Peyer's patch (tissue), 4 donors: Measurements from ENCODE around the gene MKI67. TPM values are rescaled to one million over a fixed set of nuclear protein-coding genes. Genes with fewer than 3 reads are reported as not detected.

Experiments used
- DNase-seq, 3 donors: peaks; one replicate each; pipeline ENCODE4 v3.0.0-alpha.2; 2017 to 2019
- H3K27ac ChIP-seq, 4 donors: fragments of 200-600 bp; sonication (generic); one replicate each; pipeline ENCODE4 v1.5.1; 2016 to 2019
- H3K27me3 ChIP-seq, 2 donors: fragments of 200-600 bp; sonication (generic); one replicate each; pipeline ENCODE4 v1.5.1; 2019
- H3K36me3 ChIP-seq, 3 donors: fragments of 200-600 bp; sonication (generic); one replicate each; pipeline ENCODE4 v1.5.1; 2016 to 2019
- H3K4me1 ChIP-seq, 4 donors: fragments of 200-600 bp; sonication (generic); one replicate each; pipeline ENCODE4 v1.5.1; 2016 to 2019
- H3K4me3 ChIP-seq, 4 donors: fragments of 200-600 bp; sonication (generic); 1 replicate in 3 of 4; 2 replicates in 1 of 4; pipeline ENCODE4 v1.5.1; 2016 to 2019; ENCODE audit warnings: mild to moderate bottlenecking in 1 of 4
- H3K9me3 ChIP-seq, 4 donors: fragments of 200-600 bp; sonication (generic); one replicate each; pipeline ENCODE4 v1.5.1; 2016 to 2019; ENCODE audit warnings: mild to moderate bottlenecking in 1 of 4
- POLR2A ChIP-seq, 2 donors: fragments of 450-650 bp; IDR thresholded peaks; one replicate each; pipeline ENCODE4 v1.5.1; 2017; ENCODE audit warnings: antibody characterized with exemption in 2 of 2, mild to moderate bottlenecking in 2 of 2, moderate library complexity in 2 of 2
- total RNA-seq, 4 donors: library from RNA; depleted of rRNA; stranded (reverse); fragments of >200 nt; gene quantifications; one replicate each; pipeline ENCODE4 v1.1.0, GENCODE V29; 2016
- TF ChIP-seq, protein P1 (sequence below), 6 experiments: fragments of 450-650 bp in 4 of 6; fragments of 200-600 bp in 2 of 6; sonication (generic) in 1 of 6; IDR thresholded peaks; one replicate each; pipeline ENCODE4 v1.5.1; 2017 to 2019; ENCODE audit warnings: antibody characterized with exemption in 6 of 6, mild to moderate bottlenecking in 3 of 6, moderate library complexity in 1 of 6

The MKI67 gene
- total RNA-seq, 4 donors from 2014 or later: 11.9 to 74.3 (median 18.9) TPM

DNA sequence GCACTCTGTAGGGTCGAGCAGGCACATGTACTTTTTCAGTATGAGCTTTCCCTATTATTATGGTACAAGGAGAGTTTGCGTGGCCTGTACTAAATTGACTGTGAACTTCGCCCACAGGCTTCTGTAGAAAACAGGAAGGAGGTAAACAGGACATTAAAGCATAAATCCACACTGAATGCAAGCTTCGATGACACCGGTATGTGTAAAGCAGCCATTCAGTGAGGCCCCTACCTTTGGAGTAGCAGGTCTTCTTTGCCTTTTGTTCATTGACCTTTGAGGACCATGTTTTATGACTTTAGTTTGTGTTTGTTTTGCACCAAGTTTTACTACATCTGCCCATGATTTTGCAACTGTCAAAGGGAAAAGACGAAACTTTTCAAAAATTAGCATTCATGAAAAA, 14.5 kb downstream of the MKI67 start:
- Histone ChIP-seq H3K4me3 (no peak overlapping the region), H3K36me3 (no peaks in the 10 kb centered on the region), H3K4me1 (no peaks in the 10 kb centered on the region), H3K27me3 (no peaks in the 10 kb centered on the region), H3K9me3 (no peaks in the 10 kb centered on the region), H3K27ac (no peak overlapping the region)
- TF ChIP-seq, protein P1, sequence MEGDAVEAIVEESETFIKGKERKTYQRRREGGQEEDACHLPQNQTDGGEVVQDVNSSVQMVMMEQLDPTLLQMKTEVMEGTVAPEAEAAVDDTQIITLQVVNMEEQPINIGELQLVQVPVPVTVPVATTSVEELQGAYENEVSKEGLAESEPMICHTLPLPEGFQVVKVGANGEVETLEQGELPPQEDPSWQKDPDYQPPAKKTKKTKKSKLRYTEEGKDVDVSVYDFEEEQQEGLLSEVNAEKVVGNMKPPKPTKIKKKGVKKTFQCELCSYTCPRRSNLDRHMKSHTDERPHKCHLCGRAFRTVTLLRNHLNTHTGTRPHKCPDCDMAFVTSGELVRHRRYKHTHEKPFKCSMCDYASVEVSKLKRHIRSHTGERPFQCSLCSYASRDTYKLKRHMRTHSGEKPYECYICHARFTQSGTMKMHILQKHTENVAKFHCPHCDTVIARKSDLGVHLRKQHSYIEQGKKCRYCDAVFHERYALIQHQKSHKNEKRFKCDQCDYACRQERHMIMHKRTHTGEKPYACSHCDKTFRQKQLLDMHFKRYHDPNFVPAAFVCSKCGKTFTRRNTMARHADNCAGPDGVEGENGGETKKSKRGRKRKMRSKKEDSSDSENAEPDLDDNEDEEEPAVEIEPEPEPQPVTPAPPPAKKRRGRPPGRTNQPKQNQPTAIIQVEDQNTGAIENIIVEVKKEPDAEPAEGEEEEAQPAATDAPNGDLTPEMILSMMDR (IDR thresholded peaks at IDR 0.05): no peak
- no peak for TF ChIP-seq POLR2A (IDR thresholded peaks at IDR 0.05)
- DNase-seq: no peak

DNA sequence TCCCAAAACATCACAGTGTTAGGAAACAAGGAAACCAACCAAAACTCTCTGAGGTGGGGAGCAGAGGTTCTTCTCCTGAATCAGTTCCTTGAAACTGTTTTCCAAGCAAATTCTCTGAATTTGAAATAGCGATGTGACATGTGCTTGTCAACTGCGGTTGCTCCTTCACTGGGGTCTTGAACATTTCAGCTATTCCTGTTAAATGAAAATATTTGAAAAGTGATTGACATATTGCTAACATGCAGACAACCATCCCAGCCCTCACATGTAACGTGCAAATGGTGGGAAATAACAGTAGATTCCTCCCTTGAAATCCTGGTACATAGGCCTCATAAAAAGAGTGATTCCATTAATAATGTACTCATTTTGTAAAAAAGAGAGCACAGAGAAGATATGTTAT, 15.9 kb downstream of the MKI67 start:
- Histone ChIP-seq H3K36me3 (no peaks in the 10 kb centered on the region), H3K27me3 (no peaks in the 10 kb centered on the region), H3K4me1 (no peaks in the 10 kb centered on the region), H3K4me3 (no peak overlapping the region), H3K9me3 (no peaks in the 10 kb centered on the region), H3K27ac (no peak overlapping the region)
- TF ChIP-seq, protein P1 (IDR thresholded peaks at IDR 0.05): no peak
- no peak for TF ChIP-seq POLR2A (IDR thresholded peaks at IDR 0.05)
- DNase-seq: no peak

DNA sequence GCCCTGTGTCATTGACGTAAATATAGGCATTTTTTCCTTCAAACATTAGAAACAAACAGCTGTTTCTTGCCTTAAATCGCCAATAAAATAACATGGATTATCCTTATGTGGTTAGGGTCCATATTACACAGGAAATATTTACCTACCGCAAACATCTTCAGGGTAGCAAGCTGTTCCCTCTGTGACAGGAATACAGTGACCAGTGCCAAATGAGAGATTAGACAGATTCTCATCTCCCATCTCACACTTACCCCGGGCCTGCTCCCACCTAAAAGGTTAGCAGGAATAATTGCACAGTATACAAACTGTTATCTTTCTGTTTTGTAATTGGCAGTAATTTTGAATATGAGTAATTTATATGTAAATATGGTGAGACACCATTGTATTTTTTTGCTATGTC, 16.5 kb downstream of the MKI67 start:
- Histone ChIP-seq H3K4me3 (no peak overlapping the region), H3K27me3 (no peaks in the 10 kb centered on the region), H3K27ac (no peak overlapping the region), H3K9me3 (no peaks in the 10 kb centered on the region), H3K36me3 (no peaks in the 10 kb centered on the region), H3K4me1 (no peaks in the 10 kb centered on the region)
- DNase-seq: no peak
- TF ChIP-seq POLR2A (IDR thresholded peaks at IDR 0.05): no peak
- TF ChIP-seq, protein P1 (IDR thresholded peaks at IDR 0.05): no peak

DNA sequence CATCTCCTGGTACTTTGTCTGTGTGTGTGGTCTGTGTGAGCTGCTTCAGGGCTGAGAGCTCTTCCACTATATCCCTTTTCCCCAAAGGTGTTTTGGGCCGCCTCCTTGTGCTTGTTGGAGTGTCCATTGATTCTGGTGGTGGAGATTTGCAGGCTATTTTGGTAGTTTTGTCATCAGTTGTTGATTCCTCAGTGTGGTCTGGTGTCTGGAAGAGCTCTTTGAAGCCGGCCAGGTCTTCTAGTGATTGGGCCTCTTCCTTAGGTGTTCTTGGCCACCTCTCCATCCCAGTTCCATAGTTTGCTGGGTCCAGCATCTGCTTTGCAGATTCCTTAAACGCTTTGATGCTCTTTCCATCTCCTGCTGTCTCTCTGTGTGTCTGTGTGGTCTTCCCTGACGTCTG, 20.8 kb downstream of the MKI67 start:
- no peak overlapping the region for H3K4me3 ChIP-seq
- no peaks in the 10 kb centered on the region for H3K9me3 ChIP-seq
- no peak overlapping the region for H3K27ac ChIP-seq
- TF ChIP-seq, protein P1 (IDR thresholded peaks at IDR 0.05): no peak
- no peak for TF ChIP-seq POLR2A (IDR thresholded peaks at IDR 0.05)
- H3K4me1 ChIP-seq: no peaks in the 10 kb centered on the region
- no peaks in the 10 kb centered on the region for H3K27me3 ChIP-seq
- H3K36me3 ChIP-seq: no peaks in the 10 kb centered on the region
- no peak for DNase-seq

DNA sequence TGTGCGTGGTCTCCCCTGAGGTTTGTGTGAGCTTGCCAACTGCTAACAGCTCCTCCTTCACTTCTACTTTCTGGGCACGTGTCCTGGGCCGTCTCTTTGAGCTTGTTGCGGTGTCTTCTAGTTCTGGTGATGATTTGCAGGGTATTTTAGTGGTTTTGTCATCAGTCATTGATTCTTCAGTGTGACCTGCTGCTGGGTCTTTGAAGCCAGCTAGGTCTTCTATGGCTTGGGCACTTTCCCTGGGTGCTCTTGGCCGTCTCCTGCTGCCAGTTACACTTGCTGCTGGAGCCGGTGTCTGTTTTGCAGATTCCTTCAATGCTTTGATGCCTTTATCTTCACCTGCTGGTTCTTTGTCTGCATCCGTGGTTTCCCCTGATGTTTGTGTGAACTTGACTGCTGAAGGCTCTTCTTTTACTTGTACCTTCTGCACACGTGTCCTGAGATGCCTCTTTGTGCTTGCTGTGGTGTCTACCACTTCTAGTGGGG, 23.0 kb downstream of the MKI67 start:
- Histone ChIP-seq H3K4me1 (no peaks in the 10 kb centered on the region), H3K4me3 (no peak overlapping the region), H3K36me3 (no peaks in the 10 kb centered on the region), H3K27me3 (no peaks in the 10 kb centered on the region), H3K27ac (no peak overlapping the region), H3K9me3 (no peaks in the 10 kb centered on the region)
- no peak for DNase-seq
- TF ChIP-seq, protein P1 (IDR thresholded peaks at IDR 0.05): no peak
- no peak for TF ChIP-seq POLR2A (IDR thresholded peaks at IDR 0.05)
